GM12878 (cell line): ENCODE measurements around the gene OLFML2B. TPM values are rescaled to one million over a fixed set of nuclear protein-coding genes. Genes with fewer than 3 reads are reported as not detected.

Experiments used
- ATAC-seq: fragments of 200-7000 bp; cut with Tn5 transposase; 3 replicates; pipeline ENCODE4 v1.9.1; 2020; ENCODE audit warnings: mild to moderate bottlenecking, moderate library complexity
- BruUV-seq: library from RNA; stranded (reverse); fragments of 400-500 nt; replicated peaks from 2 replicates; lab custom pipeline; 2021; lab: Mats Ljungman, UMichigan
- CTCF ChIA-PET: fragments of 300-600 bp; sonication (Branson Sonifier 250); formaldehyde crosslinking; extraction: SDS; loops from one replicate; lab custom pipeline; 2021; ENCODE audit warnings: inconsistent platforms; lab: Yijun Ruan, JAX
- POLR2A ChIA-PET: fragments of 350-600 bp; formaldehyde crosslinking; extraction: SDS; loops from one replicate; lab custom pipeline; 2021; ENCODE audit warnings: inconsistent platforms; lab: Charles Lee
- RAD21 ChIA-PET: fragments of 300-600 bp; sonication (Branson Sonifier 250); formaldehyde crosslinking; loops from one replicate; lab custom pipeline; 2023; ENCODE audit warnings: antibody characterized with exemption; ENCODE audit not compliant: unreplicated experiment; lab: Charles Lee
- SMC1A ChIA-PET: fragments of 300-600 bp; sonication (Branson Sonifier 250); formaldehyde crosslinking; loops from one replicate; lab custom pipeline; 2023; ENCODE audit not compliant: unreplicated experiment, uncharacterized antibody; lab: Charles Lee
- DNase-seq: peaks from one replicate; pipeline ENCODE4 v3.0.0-alpha.2; 2011; ENCODE audit warnings: low read depth, low spot score
- FAIRE-seq: peaks from 3 replicates; lab custom pipeline; 2011; peaks lifted over from hg19 to GRCh38; lab: Jason Lieb, UNC
- H2AFZ ChIP-seq: 2 replicates; pipeline ENCODE4 v1.6.0; 2011; ENCODE audit warnings: low read depth, low read length, control low read depth; ENCODE audit not compliant: control insufficient read depth
- H3K27ac ChIP-seq: 2 replicates; pipeline ENCODE4 v1.5.1; 2011; ENCODE audit warnings: control low read depth; ENCODE audit not compliant: control insufficient read depth, insufficient read depth
- H3K27me3 ChIP-seq, 2 experiments: replicated peaks in 1 of 2; 2 replicates each; pipeline versions ENCODE4 v1.6.0 to v1.6.1; 2011; ENCODE audit warnings: low read length in 1 of 2; ENCODE audit not compliant: control insufficient read depth in 2 of 2, insufficient read depth in 2 of 2
- H3K36me3 ChIP-seq, 2 experiments: 2 replicates each; pipeline ENCODE4 v1.5.1; 2011; ENCODE audit warnings: low read length in 1 of 2; ENCODE audit not compliant: control insufficient read depth in 2 of 2, insufficient read depth in 2 of 2
- H3K4me1 ChIP-seq: 2 replicates; pipeline ENCODE4 v1.6.1; 2011; ENCODE audit warnings: mild to moderate bottlenecking, low read length, moderate library complexity, mixed read lengths; ENCODE audit not compliant: control insufficient read depth, insufficient read depth
- H3K4me2 ChIP-seq: 2 replicates; pipeline ENCODE4 v1.6.0; 2011; ENCODE audit warnings: control low read depth; ENCODE audit not compliant: control insufficient read depth, insufficient read depth
- H3K4me3 ChIP-seq: fragments of 200-600 bp; sonication (generic); 2 replicates; pipeline ENCODE4 v1.5.1; 2016
- H3K79me2 ChIP-seq: 2 replicates; pipeline ENCODE4 v1.6.0; 2011; ENCODE audit warnings: low read length; ENCODE audit not compliant: control insufficient read depth, insufficient read depth
- H3K9ac ChIP-seq: 2 replicates; pipeline ENCODE4 v1.8.0; 2011; ENCODE audit warnings: low read length, control low read depth, mixed read lengths; ENCODE audit not compliant: control insufficient read depth, insufficient read depth
- H3K9me3 ChIP-seq: replicated peaks from 3 replicates; pipeline ENCODE4 v1.5.1; 2011; ENCODE audit warnings: mild to moderate bottlenecking, low read length; ENCODE audit not compliant: control insufficient read depth, insufficient read depth
- H4K20me1 ChIP-seq: 2 replicates; pipeline ENCODE4 v1.6.0; 2011; ENCODE audit not compliant: control insufficient read depth, insufficient read depth
- E2F4 ChIP-seq: IDR thresholded peaks from 2 replicates; pipeline ENCODE4 v1.6.1; 2012; ENCODE audit warnings: low read depth, low read length, improper control_type of control experiment
- NBN ChIP-seq: fragments of 450-650 bp; IDR thresholded peaks from 2 replicates; pipeline ENCODE4 v1.6.1; 2016
- RAD51 ChIP-seq: fragments of 450-650 bp; IDR thresholded peaks from 2 replicates; pipeline ENCODE4 v1.6.1; 2016; ENCODE audit warnings: moderate library complexity, mild to moderate bottlenecking, inconsistent platforms
- YBX1 ChIP-seq: fragments of 450-650 bp; IDR thresholded peaks from 2 replicates; pipeline ENCODE4 v1.6.1; 2016; ENCODE audit warnings: antibody characterized with exemption
- ZNF687 ChIP-seq: fragments of 450-650 bp; IDR thresholded peaks from 2 replicates; pipeline ENCODE4 v1.6.1; 2017; ENCODE audit warnings: mild to moderate bottlenecking, moderate library complexity
- ZSCAN29 ChIP-seq: fragments of 450-650 bp; IDR thresholded peaks from 2 replicates; pipeline ENCODE4 v1.6.1; 2017; ENCODE audit warnings: mild to moderate bottlenecking, moderate library complexity
- WGBS: methylation state at CpG from one replicate; pipeline ENCODE4 v1.1.6; 2016; ENCODE audit warnings: low lambda C conversion rate; ENCODE audit not compliant: insufficient replicate concordance, insufficient coverage; ENCODE audit errors: missing lambda C conversion rate; 5-methylcytosine and 5-hydroxymethylcytosine counted together
- in situ Hi-C: fragments of 300-500 bp; cut with MboI; formaldehyde crosslinking; loops from 9 replicates; pipeline ENCODE4 v1.14.3; 2018; ENCODE audit warnings: mixed read lengths
- intact Hi-C: fragments of 100-400 bp; cut with micrococcal nuclease; formaldehyde crosslinking; loops from one replicate; pipeline ENCODE4 v1.14.2; 2022; ENCODE audit not compliant: unreplicated experiment
- polyA plus RNA-seq, 11 experiments: library from polyadenylated mRNA; depleted of rRNA in 4 of 11; unstranded in 6 of 11; stranded (reverse) in 5 of 11; fragments of >200 nt; fragmentation: Nextera tagmentation in 4 of 11; fragmentation: Illumina TruSeq in 1 of 11; extraction: Ambion mirVana in 4 of 11; extraction: Trizol in 1 of 11; gene quantifications; 1 replicate in 1 of 11; 2 replicates in 10 of 11; pipeline versions ENCODE4 v1.2.1 to v1.2.3, GENCODE V29; 2011 to 2016; ENCODE audit warnings: inconsistent platforms in 2 of 11, missing spikeins in 2 of 11, low read depth in 1 of 11
- total RNA-seq, 4 experiments: library from RNA; depleted of rRNA in 3 of 4; stranded (reverse); fragments of >200 nt in 3 of 4; fragmentation: Illumina TruSeq in 1 of 4; extraction: Trizol in 1 of 4; gene quantifications; 2 replicates each; pipeline versions ENCODE4 v1.2.1 to v1.2.3, GENCODE V29; 2013 to 2021
- TF ChIP-seq, protein P1 (sequence below): fragments of 450-650 bp; conservative IDR thresholded peaks from 2 replicates; pipeline ENCODE4 v1.6.1; 2017; ENCODE audit warnings: mild to moderate bottlenecking, moderate library complexity
- TF ChIP-seq, protein P2 (sequence below): IDR thresholded peaks from 2 replicates; pipeline ENCODE4 v1.6.1; 2012; ENCODE audit warnings: low read depth, low read length, improper control_type of control experiment

Gene OLFML2B
- total and polyA plus RNA-seq, 10 of the 15 experiments (the other 5 are each of a cell fraction or from before 2014, with no cell fraction given), result not detected

- SMC1A ChIA-PET, result no interaction called here
- no TSS peak for BruUV-seq
- 0% methylated on average over 2 of the region's 2 CpGs for WGBS
- no peak overlapping the region for H3K4me3 ChIP-seq
- H3K9ac ChIP-seq, result no peak overlapping the region
- TF ChIP-seq YBX1, result no peak
- no peak for TF ChIP-seq ZNF687
- TF ChIP-seq, protein P1, sequence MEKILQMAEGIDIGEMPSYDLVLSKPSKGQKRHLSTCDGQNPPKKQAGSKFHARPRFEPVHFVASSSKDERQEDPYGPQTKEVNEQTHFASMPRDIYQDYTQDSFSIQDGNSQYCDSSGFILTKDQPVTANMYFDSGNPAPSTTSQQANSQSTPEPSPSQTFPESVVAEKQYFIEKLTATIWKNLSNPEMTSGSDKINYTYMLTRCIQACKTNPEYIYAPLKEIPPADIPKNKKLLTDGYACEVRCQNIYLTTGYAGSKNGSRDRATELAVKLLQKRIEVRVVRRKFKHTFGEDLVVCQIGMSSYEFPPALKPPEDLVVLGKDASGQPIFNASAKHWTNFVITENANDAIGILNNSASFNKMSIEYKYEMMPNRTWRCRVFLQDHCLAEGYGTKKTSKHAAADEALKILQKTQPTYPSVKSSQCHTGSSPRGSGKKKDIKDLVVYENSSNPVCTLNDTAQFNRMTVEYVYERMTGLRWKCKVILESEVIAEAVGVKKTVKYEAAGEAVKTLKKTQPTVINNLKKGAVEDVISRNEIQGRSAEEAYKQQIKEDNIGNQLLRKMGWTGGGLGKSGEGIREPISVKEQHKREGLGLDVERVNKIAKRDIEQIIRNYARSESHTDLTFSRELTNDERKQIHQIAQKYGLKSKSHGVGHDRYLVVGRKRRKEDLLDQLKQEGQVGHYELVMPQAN, result no peak
- no peak for TF ChIP-seq RAD51
- TF ChIP-seq, protein P2, sequence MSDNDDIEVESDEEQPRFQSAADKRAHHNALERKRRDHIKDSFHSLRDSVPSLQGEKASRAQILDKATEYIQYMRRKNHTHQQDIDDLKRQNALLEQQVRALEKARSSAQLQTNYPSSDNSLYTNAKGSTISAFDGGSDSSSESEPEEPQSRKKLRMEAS, result no peak
- TF ChIP-seq E2F4, result no peak
- TF ChIP-seq NBN, result no peak
- TF ChIP-seq ZSCAN29, result no peak
- TF ChIP-seq, all 136 proteins: peak for 0
- Histone ChIP-seq H3K27me3 (peaks cover 6 to 11% of the 10 kb centered on the region in 2 experiments; a peak in 3 of 4 replicates), H3K4me1 (no peaks in the 10 kb centered on the region), H4K20me1 (no peaks in the 10 kb centered on the region), H3K9me3 (no peaks in the 10 kb centered on the region; the same call in 2 of the 3 replicates), H2AFZ (no peak overlapping the region), H3K4me2 (no peak overlapping the region), H3K79me2 (no peaks in the 10 kb centered on the region), H3K36me3 (no peaks in the 10 kb centered on the region), H3K27ac (no peak overlapping the region)
- in situ Hi-C loops (no loop called here), intact Hi-C loops (no loop called here)
- POLR2A ChIA-PET, result no interaction called here
- RAD21 ChIA-PET, result no interaction called here
- no peak for ATAC-seq
- CTCF ChIA-PET, result no interaction called here
- no peak for DNase-seq
- no peak for FAIRE-seq
Observed at GRCh38 chr1:162020150-162020549, 3.5 kb downstream of the OLFML2B start.
